SW480 (cell line): Measurements from ENCODE around the gene ZNF653.
"Not testable (repeated sequence)": the region's sequence is repeated elsewhere in the genome, so short reads cannot be mapped to it uniquely, and the experiment has no call there.

Experiments used
- DNase-seq: peaks from one replicate; pipeline ENCODE4 v3.0.0-alpha.2; 2016; ENCODE audit warnings: low spot score

Gene ZNF653

GRCh38 chr19:11456659-11457058 lies 49.0 kb downstream of the ZNF653 start:
- no peak for DNase-seq

- not testable (repeated sequence) for DNase-seq
Observed at GRCh38 chr19:11455233-11455554, 50.4 kb downstream of the ZNF653 start.

- no peak for DNase-seq
Observed at GRCh38 chr19:11453468-11454341, 51.9 kb downstream of the ZNF653 start.

- DNase-seq = no peak
Observed at GRCh38 chr19:11452620-11453310, 52.9 kb downstream of the ZNF653 start.

GRCh38 chr19:11451871-11452619 lies 53.6 kb downstream of the ZNF653 start:
- DNase-seq = no peak

- DNase-seq = no peak
Observed at GRCh38 chr19:11451327-11451870, 54.2 kb downstream of the ZNF653 start.

GRCh38 chr19:11450570-11451326 lies 54.9 kb downstream of the ZNF653 start:
- no peak for DNase-seq

- DNase-seq = no peak
Observed at GRCh38 chr19:11448923-11449554, 56.6 kb downstream of the ZNF653 start.

GRCh38 chr19:11448410-11448809 lies 57.2 kb downstream of the ZNF653 start:
- no peak for DNase-seq

GRCh38 chr19:11447347-11448262 lies 58.0 kb downstream of the ZNF653 start:
- no peak for DNase-seq

- no peak for DNase-seq
Observed at GRCh38 chr19:11446652-11447301, 58.9 kb downstream of the ZNF653 start.

GRCh38 chr19:11446271-11446651 lies 59.4 kb downstream of the ZNF653 start:
- DNase-seq = no peak

GRCh38 chr19:11445141-11445540 lies 60.5 kb downstream of the ZNF653 start:
- DNase-seq = no peak

- DNase-seq = no peak
Observed at GRCh38 chr19:11444059-11444458, 61.6 kb downstream of the ZNF653 start.

- DNase-seq = no peak
Observed at GRCh38 chr19:11437955-11438354, 67.7 kb downstream of the ZNF653 start.

GRCh38 chr19:11435833-11436313 lies 69.8 kb downstream of the ZNF653 start:
- DNase-seq = no peak

GRCh38 chr19:11435057-11435832 lies 70.4 kb downstream of the ZNF653 start, which contains the start of the genes ODAD3 and PRKCSH:
Gene ODAD3 (minus strand): TSS chr19:11435121. CDS start chr19:11435016, 105 bp downstream.
Gene PRKCSH (plus strand): TSS chr19:11435635. CDS start chr19:11436118, 483 bp downstream.
- DNase-seq = peak; percentile 100

GRCh38 chr19:11434703-11435056 lies 71.0 kb downstream of the ZNF653 start:
- DNase-seq = no peak
